NK-92 (cell line): ENCODE data around the gene HDAC9.

Source experiments
- DNase-seq: peaks from one replicate; lab custom pipeline; 2025; ENCODE audit not compliant: unreplicated experiment; lab: John Stamatoyannopoulos, UW

The HDAC9 gene

GRCh38 chr7:18494406-18494805, 1.1 kb upstream of the HDAC9 start:
- DNase-seq: no peak

- no peak for DNase-seq
Measured at GRCh38 chr7:18494821-18495408, 634 bp upstream of the HDAC9 start.

GRCh38 chr7:18496341-18496700, 772 bp downstream of the HDAC9 start:
- DNase-seq: no peak

- no peak for DNase-seq
Measured at GRCh38 chr7:18497082-18497481, 1.5 kb downstream of the HDAC9 start.

- DNase-seq: no peak
Measured at GRCh38 chr7:18497800-18498199, 2.3 kb downstream of the HDAC9 start.

GRCh38 chr7:18498341-18498740, 2.8 kb downstream of the HDAC9 start:
- DNase-seq: no peak

GRCh38 chr7:18499407-18500177, 4.0 kb downstream of the HDAC9 start:
- DNase-seq: no peak

- DNase-seq: no peak
Measured at GRCh38 chr7:18503126-18503866, 7.7 kb downstream of the HDAC9 start.

GRCh38 chr7:18504965-18505364, 9.4 kb downstream of the HDAC9 start:
- DNase-seq: no peak

- DNase-seq: no peak
Measured at GRCh38 chr7:18505870-18506460, 10.4 kb downstream of the HDAC9 start.

- no peak for DNase-seq
Measured at GRCh38 chr7:18508443-18509427, 13.2 kb downstream of the HDAC9 start.

- DNase-seq: no peak
Measured at GRCh38 chr7:18509481-18509880, 13.9 kb downstream of the HDAC9 start.

- DNase-seq: no peak
Measured at GRCh38 chr7:18511351-18512140, 16.0 kb downstream of the HDAC9 start.

GRCh38 chr7:18513343-18513742, 17.8 kb downstream of the HDAC9 start:
- no peak for DNase-seq

- DNase-seq: no peak
Measured at GRCh38 chr7:18515067-18515466, 19.5 kb downstream of the HDAC9 start.

- no peak for DNase-seq
Measured at GRCh38 chr7:18517646-18518045, 22.1 kb downstream of the HDAC9 start.

- DNase-seq: no peak
Measured at GRCh38 chr7:18518555-18518954, 23.0 kb downstream of the HDAC9 start.

GRCh38 chr7:18520450-18521235, 25.1 kb downstream of the HDAC9 start:
- DNase-seq: no peak

GRCh38 chr7:18521236-18521589, 25.7 kb downstream of the HDAC9 start:
- DNase-seq: no peak
